Dedifferentiated amniotic fluid mesenchymal stem cell (primary cell): Measurements from ENCODE around the gene ACO2.
A peak's percentile ranks its signal among the peaks of the same experiment; 100 is the strongest.

Experiments used
- DNase-seq: peaks from one replicate; pipeline ENCODE4 v3.0.0-alpha.2; 2016; ENCODE audit errors: extremely low spot score

Gene ACO2

GRCh38 chr22:41488596-41489385 lies 19.9 kb downstream of the ACO2 start:
- no peak for DNase-seq

GRCh38 chr22:41491374-41492100 lies 22.6 kb downstream of the ACO2 start:
- no peak for DNase-seq

GRCh38 chr22:41498303-41498835 lies 29.5 kb downstream of the ACO2 start:
- DNase-seq, result no peak

GRCh38 chr22:41499624-41500280 lies 30.8 kb downstream of the ACO2 start:
- DNase-seq, result no peak

GRCh38 chr22:41500303-41500702 lies 31.4 kb downstream of the ACO2 start:
- DNase-seq, result no peak

- DNase-seq, result no peak
Observed at GRCh38 chr22:41501209-41501608, 32.3 kb downstream of the ACO2 start.

- no peak for DNase-seq
Observed at GRCh38 chr22:41504397-41504796, 35.5 kb downstream of the ACO2 start.

- DNase-seq, result no peak
Observed at GRCh38 chr22:41504816-41505215, 35.9 kb downstream of the ACO2 start.

GRCh38 chr22:41505511-41506220 lies 36.7 kb downstream of the ACO2 start:
- DNase-seq, result no peak

GRCh38 chr22:41507330-41508063 lies 38.6 kb downstream of the ACO2 start:
- no peak for DNase-seq

GRCh38 chr22:41508770-41509170 lies 39.9 kb downstream of the ACO2 start:
- DNase-seq, result no peak

- no peak for DNase-seq
Observed at GRCh38 chr22:41511521-41511968, 42.6 kb downstream of the ACO2 start.

GRCh38 chr22:41512421-41513194 lies 43.7 kb downstream of the ACO2 start:
- DNase-seq, result peak; percentile 57

- DNase-seq, result no peak
Observed at GRCh38 chr22:41513391-41513790, 44.5 kb downstream of the ACO2 start.

GRCh38 chr22:41516462-41516861 lies 47.5 kb downstream of the ACO2 start:
- DNase-seq, result no peak

GRCh38 chr22:41517172-41518047 lies 48.5 kb downstream of the ACO2 start:
- DNase-seq, result peak; percentile 48

- DNase-seq, result no peak
Observed at GRCh38 chr22:41518048-41518347, 49.1 kb downstream of the ACO2 start.

- no peak for DNase-seq
Observed at GRCh38 chr22:41521126-41521525, 52.2 kb downstream of the ACO2 start.

GRCh38 chr22:41522813-41523212 lies 53.9 kb downstream of the ACO2 start:
- no peak for DNase-seq
